Measurements from ENCODE around the gene DIRAS3. TPM values are rescaled to one million over a fixed set of nuclear protein-coding genes. Genes with fewer than 3 reads are reported as not detected.

The DIRAS3 gene
- total and polyA plus RNA-seq, 2 of the 8 experiments (the other 6 are each of a cell fraction or from before 2014, with no cell fraction given): 0.11 TPM; not detected in 1

- Histone ChIP-seq H3K23me2 (ENCODE audit: low read depth, low read length) (no peaks in the 10 kb centered on the region), H3K23ac (ENCODE audit: insufficient read length) (no peak overlapping the region), H3K27me3 (replicated peaks in 1 of 4; ENCODE audit: control insufficient read depth in 3 of 4, extremely low read depth in 1 of 4, insufficient read depth in 3 of 4, low read length in 3 of 4) (no peaks in the 10 kb centered on the region), H4K20me1 (replicated peaks in 1 of 2; ENCODE audit: control insufficient read depth in 1 of 2, insufficient read depth in 2 of 2, low read length in 2 of 2) (no peaks in the 10 kb centered on the region), H3K4me3 (ENCODE audit: extremely low read depth in 1 of 4, insufficient read depth in 2 of 4, low read depth in 3 of 4, low read length in 4 of 4) (no peak overlapping the region), H2BK20ac (ENCODE audit: low read length) (no peak overlapping the region), H2BK120ac (replicated peaks; ENCODE audit: low read depth, low read length) (no peak overlapping the region), H3K79me1 (ENCODE audit: low read depth, low read length) (no peaks in the 10 kb centered on the region), H3K4me2 (ENCODE audit: insufficient read depth in 1 of 2, low read depth in 2 of 2, low read length in 2 of 2) (no peak overlapping the region), H3K9ac (replicated peaks in 1 of 4; ENCODE audit: extremely low read depth in 1 of 4, low read depth in 3 of 4, low read length in 3 of 4) (no peak overlapping the region), H3K56ac (replicated peaks; ENCODE audit: insufficient read length, low read depth, low read length) (no peak overlapping the region), H3K4ac (replicated peaks; ENCODE audit: insufficient read length, low read depth, low read length) (no peak overlapping the region), H2AFZ (ENCODE audit: low read length) (no peak overlapping the region), H3K27ac (ENCODE audit: low read depth, low read length) (no peak overlapping the region), H2BK5ac (ENCODE audit: low read depth, low read length) (no peak overlapping the region), H3K18ac (ENCODE audit: extremely low read depth, low read length) (no peak overlapping the region), H2BK15ac (ENCODE audit: low read length) (no peak overlapping the region), H4K91ac (replicated peaks; ENCODE audit: insufficient read length, low read length) (no peak overlapping the region), H4K5ac (ENCODE audit: insufficient read length, low read depth, low read length) (no peak overlapping the region), H4K8ac (ENCODE audit: extremely low read depth, insufficient read depth, low read length) (no peak overlapping the region), H3K9me3 (ENCODE audit: insufficient read depth in 2 of 2, low read depth in 1 of 2, low read length in 1 of 2) (0 out of 4 replicates have a peak, but pooled peaks cover 0 to 2% of the 10 kb centered on the region in 2 experiments), H2AK5ac (ENCODE audit: low read depth, low read length) (no peak overlapping the region), H3K4me1 (replicated peaks in 1 of 4; ENCODE audit: control insufficient read depth in 3 of 4, insufficient read depth in 4 of 4, low read length in 3 of 4) (no peaks in the 10 kb centered on the region), H3K14ac (ENCODE audit: insufficient read length) (no peak overlapping the region), H3K79me2 (ENCODE audit: control insufficient read depth in 1 of 2, insufficient read depth in 2 of 2, low read length in 2 of 2) (no peaks in the 10 kb centered on the region), H2BK12ac (ENCODE audit: low read depth, low read length) (no peak overlapping the region), H3K36me3 (ENCODE audit: control insufficient read depth in 2 of 4, insufficient read depth in 4 of 4, low read length in 3 of 4) (no peaks in the 10 kb centered on the region)
- CTCF ChIA-PET (ENCODE audit: partially characterized antibody): interaction anchor here (4.5 kb wide), 1 partner anchor 10 kb away, joined by 31 read pairs; no protein-coding TSS in a partner anchor
- POLR2A ChIA-PET (ENCODE audit: partially characterized antibody): no interaction called here
- no peak for TF ChIP-seq YY1 (IDR thresholded peaks at IDR 0.05; ENCODE audit: low read depth, low read length)
- TF ChIP-seq HDAC6 (IDR thresholded peaks at IDR 0.05; ENCODE audit: low read depth, low read length): no peak
- TF ChIP-seq SAP30 (IDR thresholded peaks at IDR 0.05; ENCODE audit: insufficient read depth, insufficient replicate concordance, low read length): no peak
- TF ChIP-seq PHF8 (conservative IDR thresholded peaks at IDR 0.05; ENCODE audit: low read depth, low read length): no peak
- TF ChIP-seq POLR2A (IDR thresholded peaks at IDR 0.05; ENCODE audit: control extremely low read depth in 1 of 2, low read depth in 2 of 2, low read length in 2 of 2): no peak
- TF ChIP-seq EZH2 (IDR thresholded peaks at IDR 0.05; ENCODE audit: low read depth, low read length, severe bottlenecking): no peak
- TF ChIP-seq RBBP5 (IDR thresholded peaks at IDR 0.05; ENCODE audit: borderline replicate concordance, low read depth, low read length): no peak
- TF ChIP-seq FOSL1 (IDR thresholded peaks at IDR 0.05; ENCODE audit: insufficient read depth, low read depth, low read length): no peak
- FAIRE-seq: no peak
- WGBS, 2 experiments (ENCODE audit: extremely low coverage in 1 of 2, insufficient coverage in 1 of 2, insufficient read length in 1 of 2, insufficient replicate concordance in 2 of 2, low coverage in 1 of 2, low lambda C conversion rate in 2 of 2, missing lambda C conversion rate in 1 of 2): 7% methylated on average over 1 of the region's 1 CpG; no CpG with 5 or more reads in 1 of the 2 experiments
- no peak for DNase-seq (ENCODE audit: low read depth in 1 of 2, low spot score in 2 of 2)
Measured at GRCh38 chr1:68000191-68000590, 50.2 kb downstream of the DIRAS3 start.

Data from H1 (cell line).